Fibroblast of lung (primary cell): Measurements from ENCODE around the gene STEAP2.

ENCODE experiments used
- CTCF ChIP-seq, 2 donors: IDR thresholded peaks in 1 of 2; conservative IDR thresholded peaks in 1 of 2; 1 replicate in 1 of 2; 2 replicates in 1 of 2; pipeline ENCODE4 v1.5.1; 2011 to 2012; ENCODE audit warnings: low read length in 2 of 2, control low read depth in 1 of 2, inconsistent platforms in 1 of 2, low read depth in 1 of 2, mild to moderate bottlenecking in 1 of 2
- EZH2 ChIP-seq: IDR thresholded peaks from 2 replicates; pipeline ENCODE4 v1.5.1; 2012; ENCODE audit warnings: low read length, control low read depth, mild to moderate bottlenecking; ENCODE audit errors: missing control alignments

- TF ChIP-seq CTCF (conservative IDR thresholded peaks at IDR 0.05 in 1 of 2, IDR thresholded peaks at IDR 0.05 in 1 of 2; ENCODE audit: low read depth in 1 of 2, low read length in 2 of 2) (no peak), EZH2 (no peak)
Observed at GRCh38 chr7:90176195-90176594, 35.3 kb upstream of the STEAP2 start.
